ENCODE data around the gene ASGR1.
"Not testable (repeated sequence)": the region's sequence is repeated elsewhere in the genome, so short reads cannot be mapped to it uniquely, and the experiment has no call there.

The ASGR1 gene

GRCh38 chr17:7158424-7158823 is 20.7 kb downstream of the ASGR1 start:
- not testable (repeated sequence) for DNase-seq

DNA sequence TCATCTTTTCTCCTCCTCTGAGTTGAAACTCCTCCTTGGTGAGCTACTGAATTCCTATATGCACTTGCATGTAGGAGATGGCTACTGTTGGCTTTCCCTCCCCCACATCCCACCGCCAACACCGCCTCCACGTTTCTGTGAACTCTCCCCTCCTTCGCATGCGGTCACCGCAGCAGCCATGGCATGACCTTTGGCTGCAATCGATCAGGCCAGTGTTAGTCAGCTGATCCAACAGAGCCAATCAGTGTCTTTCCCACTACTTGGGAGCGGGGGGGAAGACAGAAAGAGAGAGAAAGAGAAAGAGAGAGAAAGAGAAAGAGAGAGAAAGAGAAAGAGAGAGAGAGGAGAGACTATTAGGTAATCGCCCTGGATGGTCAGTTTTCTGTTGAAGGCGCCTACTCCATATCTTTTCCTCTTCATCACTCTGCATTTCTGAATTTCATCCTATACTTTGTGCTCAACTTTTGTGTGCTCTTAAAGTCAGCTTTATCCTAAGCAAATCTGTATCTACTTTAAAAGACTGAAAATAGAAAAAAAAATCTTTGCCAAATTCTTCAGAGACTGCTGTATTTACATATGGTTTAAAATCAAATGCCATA is 22.7 kb downstream of the ASGR1 start:
- no peak for DNase-seq

DNA sequence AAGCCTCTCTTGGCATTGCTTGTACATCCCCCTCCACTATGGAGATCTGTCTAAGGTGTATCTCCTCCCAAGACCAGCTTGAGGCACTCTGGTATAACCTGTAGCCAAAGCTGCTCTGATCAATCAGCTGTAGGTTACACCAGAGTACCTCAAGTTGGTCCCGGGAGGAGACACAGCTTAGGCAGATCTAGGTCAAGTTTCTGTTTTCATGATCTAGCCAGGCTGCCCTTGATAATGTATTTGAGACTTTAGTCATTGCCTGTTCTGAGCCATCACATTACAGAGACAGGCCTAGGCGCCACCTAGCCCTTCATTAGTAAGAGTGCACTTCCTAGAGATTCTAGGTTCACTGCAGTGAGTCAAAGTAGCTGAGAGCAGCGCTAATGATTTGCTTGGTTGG is 31.4 kb downstream of the ASGR1 start:
- no peak for DNase-seq

- no peak for DNase-seq
Measured at GRCh38 chr17:7146115-7146514, 33.1 kb downstream of the ASGR1 start.

DNA sequence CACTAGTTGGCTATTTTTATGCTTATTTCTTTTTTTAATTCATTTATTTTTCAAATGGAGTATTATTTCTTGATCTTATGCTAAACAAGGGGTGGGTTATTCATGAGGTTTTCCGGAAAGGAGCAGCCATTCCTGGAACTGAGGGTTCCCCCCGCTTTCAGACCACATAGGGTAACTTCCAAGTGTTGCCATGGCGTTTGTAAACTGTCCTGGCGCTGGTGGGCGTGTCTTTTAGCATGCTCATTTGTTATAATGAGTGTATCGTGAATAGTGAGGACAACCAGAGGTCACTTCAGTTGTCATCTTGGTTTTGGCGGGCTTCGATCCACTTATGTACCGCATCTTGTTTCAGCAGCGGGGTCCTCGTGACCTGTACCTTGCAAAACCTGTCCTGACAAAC is 35.0 kb downstream of the ASGR1 start:
- DNase-seq = no peak

GRCh38 chr17:7141824-7142223 is 37.3 kb downstream of the ASGR1 start:
- DNase-seq = no peak

DNA sequence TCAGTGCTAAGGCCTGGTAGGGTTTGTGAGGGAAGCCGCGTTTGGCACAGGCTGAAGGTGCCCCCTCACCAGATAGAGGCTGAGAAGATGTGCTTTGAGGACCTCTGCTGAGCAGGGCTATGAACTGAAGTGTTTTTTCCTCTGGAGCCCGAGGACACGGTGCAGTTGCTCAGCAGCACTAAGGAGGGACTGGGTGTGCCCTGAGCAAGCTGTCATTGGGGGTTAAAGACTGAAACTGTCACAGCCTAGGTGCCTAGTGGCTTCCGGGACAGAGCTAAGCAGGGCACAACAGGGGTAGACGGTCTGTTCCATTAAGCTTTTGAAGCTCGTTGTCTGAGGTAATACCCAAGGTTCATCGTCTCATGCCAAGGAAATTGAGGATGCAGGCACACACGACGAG is 39.8 kb downstream of the ASGR1 start:
- DNase-seq = no peak

DNA sequence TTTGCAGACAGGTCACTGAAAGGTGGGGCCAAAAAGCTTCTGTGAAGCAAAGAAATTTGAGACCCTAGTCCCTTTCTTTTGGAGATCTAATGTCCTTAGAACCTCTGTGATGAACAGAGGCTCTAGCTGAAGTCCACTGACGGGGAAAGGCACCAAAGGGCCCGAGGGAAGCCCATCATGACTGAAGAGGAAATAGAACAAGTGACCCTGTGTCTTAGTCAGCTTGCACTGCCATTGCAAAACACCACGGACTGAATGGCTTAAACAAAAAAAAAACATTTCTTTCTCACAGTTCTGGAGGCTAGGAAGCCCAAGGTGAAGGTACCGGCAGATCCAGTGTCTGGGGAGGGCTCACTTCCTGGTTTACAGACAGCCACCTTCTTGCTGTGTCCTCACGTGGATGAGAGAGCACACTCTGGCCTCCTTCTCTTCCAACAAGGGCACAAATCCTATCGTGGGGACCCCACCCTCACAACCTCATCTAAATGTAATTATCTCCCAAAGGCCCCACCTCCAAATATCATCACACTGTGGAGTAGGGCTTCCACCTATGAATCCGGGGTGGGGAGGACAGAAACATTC is 40.3 kb downstream of the ASGR1 start:
- no peak for DNase-seq

DNA sequence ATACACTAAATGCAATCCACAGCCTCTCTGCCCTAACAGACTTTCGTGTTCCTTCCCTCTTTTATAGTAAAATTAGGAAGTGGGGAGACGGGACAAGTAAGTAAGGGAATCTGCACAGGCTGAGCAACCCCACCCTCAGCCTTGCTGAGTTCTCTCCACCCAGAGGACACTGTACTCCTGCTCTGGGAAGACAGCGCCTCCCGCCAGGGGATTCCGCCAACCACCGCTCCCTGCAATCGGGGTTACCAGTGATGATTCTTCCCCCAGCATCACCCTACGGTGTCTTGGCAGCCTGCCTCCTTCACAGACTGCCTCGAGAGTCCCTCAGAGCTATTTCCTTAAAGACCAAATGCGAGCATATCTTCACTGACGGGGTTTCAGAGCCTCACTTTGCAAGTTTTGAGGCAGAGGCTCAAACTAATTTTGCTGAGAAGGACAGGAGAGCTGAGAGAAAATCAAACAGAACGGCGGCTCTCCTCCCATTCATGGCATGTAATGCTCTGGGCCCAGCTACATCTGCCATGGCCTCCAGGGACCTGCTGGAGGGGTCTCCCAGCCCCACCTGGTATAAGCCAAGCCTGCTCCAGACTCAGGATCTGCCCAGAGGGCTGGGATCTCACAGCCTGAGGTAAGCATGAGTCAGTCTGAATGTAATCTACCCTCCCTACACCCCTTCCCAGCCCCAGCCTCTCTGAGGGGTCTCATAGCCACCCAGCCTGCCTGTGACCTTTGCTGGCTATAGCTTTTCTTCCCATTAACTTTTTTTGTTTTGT is 41.8 kb downstream of the ASGR1 start:
- DNase-seq = no peak

DNA sequence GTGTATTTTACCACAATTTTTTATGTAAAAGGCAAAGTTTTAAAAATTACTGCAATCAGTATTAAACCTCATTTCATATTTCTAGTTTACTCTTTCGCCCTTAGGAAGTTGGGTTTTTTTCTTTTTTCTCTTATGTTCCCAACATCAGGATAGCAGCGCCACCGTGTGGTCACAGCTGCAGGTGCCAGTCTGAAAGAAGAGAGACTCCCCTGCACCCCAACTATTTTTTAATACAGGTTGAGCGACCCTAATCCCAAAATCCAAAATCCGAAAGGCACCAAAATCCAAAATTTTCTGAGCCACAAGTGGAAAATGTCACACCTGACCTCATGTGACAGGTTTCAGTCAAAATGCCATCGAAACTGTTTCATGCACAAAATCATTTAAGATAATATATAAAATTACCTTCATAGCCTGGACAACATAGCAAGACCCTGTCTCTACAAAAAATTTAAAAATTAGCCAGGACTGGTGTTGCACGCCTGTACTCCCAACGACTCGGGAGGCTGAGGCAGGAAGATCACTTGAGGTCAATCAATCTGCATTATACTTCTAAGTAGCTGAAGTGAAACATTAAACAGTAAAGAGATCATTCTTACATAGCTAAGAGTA is 42.8 kb downstream of the ASGR1 start:
- peak; percentile 84 for DNase-seq

GRCh38 chr17:7133916-7134315 is 45.3 kb downstream of the ASGR1 start:
- DNase-seq = no peak

DNA sequence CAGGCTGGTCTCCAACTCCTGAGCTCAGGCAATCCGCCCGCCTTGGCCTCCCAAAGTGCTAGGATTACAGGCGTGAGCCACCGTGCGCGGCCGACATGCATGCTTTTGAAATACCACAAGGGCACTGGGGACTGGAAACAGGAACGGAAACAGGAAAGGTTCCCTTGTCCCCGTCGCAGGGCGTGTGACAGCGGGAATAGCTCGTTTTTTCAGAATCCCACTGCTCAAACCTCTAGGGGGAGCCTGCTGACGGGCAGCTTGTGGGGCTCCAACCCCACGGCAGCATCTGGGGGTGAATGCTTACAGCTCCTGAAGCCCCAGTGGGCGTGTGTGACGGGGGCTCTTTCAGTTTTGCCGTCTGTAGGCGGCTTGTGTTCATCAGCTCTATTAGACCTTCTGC is 45.7 kb downstream of the ASGR1 start:
- peak; percentile 45 for DNase-seq

- DNase-seq = peak; percentile 50
Measured at GRCh38 chr17:7132511-7133094, 46.6 kb downstream of the ASGR1 start.

DNA sequence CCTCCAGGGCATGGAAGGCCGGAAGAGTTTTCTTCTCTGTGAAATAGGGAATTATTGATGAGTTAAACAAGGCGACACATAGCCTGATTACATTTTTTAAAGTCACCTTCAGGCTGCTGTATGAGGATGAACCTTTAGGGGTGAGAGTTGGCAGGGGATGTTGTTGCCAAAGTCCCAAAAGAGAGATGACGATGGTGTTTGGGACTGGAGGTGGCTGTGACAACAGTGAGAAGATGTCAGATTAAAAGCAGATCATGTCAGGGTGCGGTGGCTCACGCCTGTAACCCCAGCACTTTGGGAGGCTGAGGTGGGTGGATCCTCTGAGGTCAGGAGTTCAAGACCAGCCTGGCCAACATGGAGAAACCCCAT is 47.8 kb downstream of the ASGR1 start:
- DNase-seq = no peak

GRCh38 chr17:7130621-7131422 is 48.3 kb downstream of the ASGR1 start:
- no peak for DNase-seq

- no peak for DNase-seq
Measured at GRCh38 chr17:7129311-7129710, 49.9 kb downstream of the ASGR1 start.

GRCh38 chr17:7128160-7128559 is 51.0 kb downstream of the ASGR1 start:
- DNase-seq = no peak

DNA sequence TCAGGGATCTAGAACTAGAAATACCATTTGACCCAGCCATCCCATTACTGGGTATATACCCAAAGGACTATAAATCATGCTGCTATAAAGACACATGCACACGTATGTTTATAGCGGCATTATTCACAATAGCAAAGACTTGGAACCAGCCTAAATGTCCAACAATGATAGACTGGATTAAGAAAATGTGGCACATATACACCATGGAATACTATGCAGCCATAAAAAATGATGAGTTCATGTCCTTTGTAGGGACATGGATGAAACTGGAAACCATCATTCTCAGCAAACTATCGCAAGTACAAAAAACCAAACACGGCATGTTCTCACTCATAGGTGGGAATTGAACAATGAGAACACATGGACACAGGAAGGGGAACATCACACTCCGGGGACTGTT is 51.7 kb downstream of the ASGR1 start:
- not testable (repeated sequence) for DNase-seq

GRCh38 chr17:7126386-7126785 is 52.8 kb downstream of the ASGR1 start:
- DNase-seq = not testable (repeated sequence)

GRCh38 chr17:7124923-7125322 is 54.2 kb downstream of the ASGR1 start:
- no peak for DNase-seq

DNA sequence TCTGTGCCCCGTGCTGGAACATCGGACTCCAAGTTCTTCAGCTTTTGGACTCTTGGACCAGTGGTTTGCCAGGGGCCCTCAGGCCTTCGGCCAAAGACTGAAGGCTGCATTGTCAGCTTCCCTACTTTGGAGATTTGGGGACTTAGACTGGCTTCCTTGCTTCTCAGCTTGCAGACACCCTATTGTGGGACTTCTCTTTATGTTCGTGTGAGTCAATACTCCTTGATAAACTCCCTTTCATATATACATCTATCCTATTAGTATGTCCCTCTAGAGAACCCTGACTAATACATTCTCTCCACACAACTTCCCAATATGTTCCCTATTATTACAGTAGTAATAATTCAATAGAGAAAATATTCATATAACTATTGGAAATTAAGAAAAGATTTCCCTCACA is 55.3 kb downstream of the ASGR1 start:
- no peak for DNase-seq

Data from stimulated activated CD4-positive, alpha-beta T cell treated with anti-CD3 and anti-CD28 coated beads, Interleukin-4, amount 100 ng/mL, for 1 hour (primary cell).